Stimulated activated CD8-positive, alpha-beta memory T cell treated with anti-CD3 and anti-CD28 coated beads, Interleukin-2, amount 100 ng/mL, for 48 hours (primary cell): ENCODE data around the gene CMTM4.
"Not testable (repeated sequence)": the region's sequence is repeated elsewhere in the genome, so short reads cannot be mapped to it uniquely, and the experiment has no call there.

Source experiments
- DNase-seq, 2 donors: peaks; one replicate each; pipeline ENCODE4 v3.0.0-alpha.2; 2020; ENCODE audit warnings: low read depth in 2 of 2

Gene CMTM4

GRCh38 chr16:66673691-66674090 lies 22.9 kb downstream of the CMTM4 start:
- DNase-seq, result no peak

GRCh38 chr16:66670691-66671388 lies 25.7 kb downstream of the CMTM4 start:
- DNase-seq, result no peak

- no peak for DNase-seq
Measured at GRCh38 chr16:66668777-66669444, 27.6 kb downstream of the CMTM4 start.

- no peak for DNase-seq
Measured at GRCh38 chr16:66667944-66668343, 28.6 kb downstream of the CMTM4 start.

GRCh38 chr16:66662445-66663194 lies 33.9 kb downstream of the CMTM4 start:
- no peak for DNase-seq

GRCh38 chr16:66661671-66662346 lies 34.7 kb downstream of the CMTM4 start:
- not testable (repeated sequence) for DNase-seq

GRCh38 chr16:66661210-66661560 lies 35.4 kb downstream of the CMTM4 start:
- DNase-seq, result no peak

- DNase-seq, result no peak
Measured at GRCh38 chr16:66660422-66661209, 35.9 kb downstream of the CMTM4 start.

- no peak for DNase-seq
Measured at GRCh38 chr16:66658860-66659190, 37.7 kb downstream of the CMTM4 start.

- DNase-seq, result no peak
Measured at GRCh38 chr16:66658143-66658859, 38.2 kb downstream of the CMTM4 start.

GRCh38 chr16:66656547-66656946 lies 40.0 kb downstream of the CMTM4 start:
- no peak for DNase-seq

GRCh38 chr16:66653581-66654350 lies 42.8 kb downstream of the CMTM4 start:
- DNase-seq, result no peak

- DNase-seq, result no peak
Measured at GRCh38 chr16:66652661-66653360, 43.7 kb downstream of the CMTM4 start.

- DNase-seq, result no peak
Measured at GRCh38 chr16:66651965-66652364, 44.6 kb downstream of the CMTM4 start.

GRCh38 chr16:66651474-66651765 lies 45.1 kb downstream of the CMTM4 start:
- DNase-seq, result no peak

- DNase-seq, result peak; percentile 56 to 72
Measured at GRCh38 chr16:66650707-66651473, 45.7 kb downstream of the CMTM4 start.

GRCh38 chr16:66649636-66650205 lies 46.8 kb downstream of the CMTM4 start:
- DNase-seq, result no peak

GRCh38 chr16:66649167-66649566 lies 47.4 kb downstream of the CMTM4 start:
- DNase-seq, result no peak

- no peak for DNase-seq
Measured at GRCh38 chr16:66647866-66648265, 48.7 kb downstream of the CMTM4 start.
